Effector memory CD4-positive, alpha-beta T cell (primary cell): ENCODE measurements around the gene ARG1.

ENCODE experiments used
- DNase-seq, 3 donors: peaks; one replicate each; pipeline ENCODE4 v3.0.0-alpha.2; 2020
- H3K27ac ChIP-seq: 2 replicates; pipeline ENCODE4 v1.7.0; 2013; ENCODE audit warnings: mild to moderate bottlenecking, low read length, moderate library complexity; ENCODE audit not compliant: insufficient read depth, poor library complexity, severe bottlenecking
- H3K27me3 ChIP-seq: replicated peaks from 2 replicates; pipeline ENCODE4 v1.7.0; 2013; ENCODE audit warnings: mild to moderate bottlenecking, low read length; ENCODE audit not compliant: insufficient read depth, control insufficient read depth, poor library complexity, severe bottlenecking
- H3K36me3 ChIP-seq: 2 replicates; pipeline ENCODE4 v1.7.0; 2013; ENCODE audit warnings: mild to moderate bottlenecking, low read length, moderate library complexity; ENCODE audit not compliant: control insufficient read depth, insufficient read depth
- H3K4me1 ChIP-seq: 2 replicates; pipeline ENCODE4 v1.7.0; 2013; ENCODE audit warnings: low read length, mild to moderate bottlenecking; ENCODE audit not compliant: control insufficient read depth, insufficient read depth, poor library complexity, severe bottlenecking
- H3K4me3 ChIP-seq: 2 replicates; pipeline ENCODE4 v1.7.0; 2013; ENCODE audit warnings: low read length, low read depth, mild to moderate bottlenecking; ENCODE audit not compliant: insufficient read depth, poor library complexity, severe bottlenecking
- H3K9me3 ChIP-seq: 2 replicates; pipeline ENCODE4 v1.7.0; 2013; ENCODE audit warnings: mild to moderate bottlenecking, low read length, moderate library complexity; ENCODE audit not compliant: control insufficient read depth

The ARG1 gene

GRCh38 chr6:131549811-131550210, 23.2 kb upstream of the ARG1 start:
- no peak overlapping the region for H3K4me3 ChIP-seq
- H3K36me3 ChIP-seq = no peaks in the 10 kb centered on the region
- H3K4me1 ChIP-seq = no peaks in the 10 kb centered on the region
- H3K27me3 ChIP-seq = no peaks in the 10 kb centered on the region
- no peak for DNase-seq
- H3K9me3 ChIP-seq = no peaks in the 10 kb centered on the region
- no peak overlapping the region for H3K27ac ChIP-seq

DNA sequence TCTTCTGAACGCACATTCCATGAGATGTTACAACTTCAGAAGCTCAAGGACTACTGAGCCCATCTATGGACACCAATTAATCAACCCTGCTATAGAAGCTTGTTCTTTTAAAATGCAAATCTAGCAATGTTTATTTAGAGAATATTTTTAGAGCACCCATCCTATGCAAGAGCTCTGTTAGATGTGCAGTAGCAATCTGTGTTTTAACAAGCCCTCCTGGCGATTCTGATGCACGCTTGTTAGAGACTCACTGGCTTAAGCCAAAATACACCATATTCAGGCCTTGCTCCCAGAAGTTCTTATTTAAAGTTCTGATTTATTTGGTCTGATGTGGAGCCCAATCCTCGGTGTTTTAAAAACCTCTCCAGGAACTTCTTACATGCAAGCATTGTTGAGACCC, 21.1 kb upstream of the ARG1 start:
- Histone ChIP-seq H3K4me3 (no peak overlapping the region), H3K27ac (no peak overlapping the region), H3K36me3 (no peaks in the 10 kb centered on the region), H3K4me1 (no peaks in the 10 kb centered on the region), H3K9me3 (no peaks in the 10 kb centered on the region), H3K27me3 (no peaks in the 10 kb centered on the region)
- DNase-seq = no peak

GRCh38 chr6:131552572-131552971, 20.5 kb upstream of the ARG1 start:
- Histone ChIP-seq H3K27me3 (no peaks in the 10 kb centered on the region), H3K4me1 (no peaks in the 10 kb centered on the region), H3K27ac (no peak overlapping the region), H3K36me3 (no peaks in the 10 kb centered on the region), H3K9me3 (no peaks in the 10 kb centered on the region), H3K4me3 (no peak overlapping the region)
- no peak for DNase-seq

DNA sequence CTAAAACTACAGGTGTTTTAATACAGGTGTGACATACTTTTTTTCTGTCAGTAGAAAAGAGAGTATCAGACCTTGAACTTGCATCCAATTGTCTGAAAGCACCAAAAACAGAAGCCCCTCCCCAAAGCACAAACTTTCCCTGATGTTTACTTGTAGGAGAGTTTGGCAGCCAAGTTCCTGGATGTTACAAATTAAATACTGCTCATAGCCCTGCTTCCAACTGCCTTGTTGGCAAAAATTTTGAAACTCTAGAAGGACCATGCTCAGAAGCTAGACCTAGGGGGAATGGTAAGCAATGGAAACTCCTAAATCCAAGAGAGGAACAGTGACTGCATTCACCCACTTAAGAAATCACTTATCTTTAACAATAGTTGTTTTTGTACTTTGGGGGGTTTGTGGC, 17.0 kb upstream of the ARG1 start:
- Histone ChIP-seq H3K27ac (no peak overlapping the region), H3K9me3 (no peaks in the 10 kb centered on the region), H3K36me3 (no peaks in the 10 kb centered on the region), H3K4me3 (no peak overlapping the region), H3K4me1 (no peaks in the 10 kb centered on the region), H3K27me3 (no peaks in the 10 kb centered on the region)
- no peak for DNase-seq

GRCh38 chr6:131558922-131559321, 14.1 kb upstream of the ARG1 start:
- no peaks in the 10 kb centered on the region for H3K4me1 ChIP-seq
- DNase-seq = no peak

DNA sequence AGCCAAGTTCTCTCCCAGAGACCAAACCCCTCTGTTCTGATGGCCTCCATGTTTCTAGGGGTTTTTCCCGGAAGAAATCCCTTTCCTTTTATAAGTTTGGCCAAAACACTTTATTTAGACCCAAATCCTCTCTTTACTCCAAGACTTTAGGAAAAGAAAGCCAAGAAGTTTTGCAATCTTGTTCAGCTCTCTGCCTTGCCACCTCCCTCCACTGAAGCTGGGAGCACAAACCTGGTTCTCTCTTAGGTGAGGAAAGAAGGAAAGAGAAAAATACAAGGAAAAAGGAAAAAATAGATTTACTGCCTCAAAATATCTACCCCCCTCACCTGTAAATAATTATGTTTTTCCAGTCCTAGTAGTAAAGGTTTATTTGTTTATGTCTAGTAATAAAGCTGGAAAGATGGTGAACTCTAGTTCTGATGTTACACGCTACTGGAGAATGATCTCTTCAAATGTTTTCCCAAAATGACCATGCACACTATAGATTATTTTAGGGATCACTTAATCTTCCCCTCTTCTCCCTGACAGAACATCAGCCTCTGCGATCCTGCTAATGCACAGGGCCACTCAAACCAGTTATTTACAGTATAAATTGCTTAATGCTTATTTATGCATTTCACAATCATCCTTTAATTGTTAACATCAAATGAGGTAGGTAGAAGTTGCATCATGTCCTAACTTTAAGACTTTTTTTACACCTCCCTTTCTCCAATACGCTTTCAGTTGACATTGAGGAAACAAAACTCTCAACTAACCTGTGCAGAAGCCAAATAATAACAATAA, 10.9 kb upstream of the ARG1 start:
- Histone ChIP-seq H3K27ac (no peak overlapping the region), H3K27me3 (no peaks in the 10 kb centered on the region), H3K4me3 (no peak overlapping the region), H3K9me3 (no peaks in the 10 kb centered on the region), H3K36me3 (no peaks in the 10 kb centered on the region), H3K4me1 (no peaks in the 10 kb centered on the region)
- DNase-seq = no peak

More at GRCh38 chr6:131558922-131559321, 14.1 kb upstream of the ARG1 start:
- Histone ChIP-seq H3K27me3 (no peaks in the 10 kb centered on the region), H3K9me3 (no peaks in the 10 kb centered on the region), H3K27ac (no peak overlapping the region), H3K4me3 (no peak overlapping the region), H3K36me3 (no peaks in the 10 kb centered on the region)

DNA sequence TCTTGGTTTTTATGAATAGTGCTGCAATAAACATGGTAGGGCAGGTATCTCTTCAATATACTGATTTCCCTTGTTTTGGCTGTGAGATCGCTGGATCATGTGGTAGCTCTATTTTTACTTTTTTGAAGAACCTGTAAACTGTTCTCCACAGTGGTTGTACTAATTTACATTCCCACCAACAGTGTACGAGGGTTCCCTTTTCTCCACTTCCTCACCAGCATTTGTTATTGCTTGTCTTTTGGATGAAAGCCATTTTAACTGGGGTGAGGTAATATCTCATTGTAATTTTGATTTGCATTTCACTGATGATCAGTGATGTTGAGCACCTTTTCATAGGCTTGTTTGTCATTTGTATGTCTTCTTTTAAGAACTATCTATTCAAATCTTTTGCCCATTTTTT, 8.0 kb upstream of the ARG1 start:
- Histone ChIP-seq H3K27me3 (no peaks in the 10 kb centered on the region), H3K27ac (no peak overlapping the region), H3K4me1 (no peaks in the 10 kb centered on the region), H3K4me3 (no peak overlapping the region), H3K9me3 (no peaks in the 10 kb centered on the region), H3K36me3 (no peaks in the 10 kb centered on the region)
- no peak for DNase-seq

GRCh38 chr6:131568726-131569125, 4.3 kb upstream of the ARG1 start:
- no peaks in the 10 kb centered on the region for H3K9me3 ChIP-seq
- H3K27me3 ChIP-seq = no peaks in the 10 kb centered on the region
- H3K27ac ChIP-seq = no peak overlapping the region
- H3K4me1 ChIP-seq = no peaks in the 10 kb centered on the region
- no peak overlapping the region for H3K4me3 ChIP-seq
- no peaks in the 10 kb centered on the region for H3K36me3 ChIP-seq
- DNase-seq = no peak

DNA sequence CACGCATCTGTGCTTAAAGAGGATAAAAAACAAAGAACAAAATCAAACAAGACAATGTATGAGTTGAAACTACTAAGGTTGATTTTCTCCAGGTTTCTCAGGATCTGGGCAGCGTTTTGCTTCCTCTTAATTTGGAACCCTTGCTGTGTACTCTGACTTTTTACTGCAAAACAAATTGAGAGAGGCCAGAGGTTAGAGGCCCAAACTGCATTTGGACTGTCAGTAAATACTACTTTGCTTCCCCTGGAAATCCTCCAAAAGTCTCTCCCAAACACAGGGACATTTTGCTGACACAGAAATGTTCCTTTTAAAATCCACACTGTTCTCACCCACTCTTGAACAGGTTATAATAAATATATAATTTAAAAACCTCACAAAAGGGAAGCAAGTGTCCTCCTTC, 1.1 kb downstream of the ARG1 start:
- H3K27me3 ChIP-seq = no peaks in the 10 kb centered on the region
- H3K4me1 ChIP-seq = no peaks in the 10 kb centered on the region
- H3K9me3 ChIP-seq = no peaks in the 10 kb centered on the region
- peaks cover 14% of the 10 kb centered on the region for H3K36me3 ChIP-seq
- H3K4me3 ChIP-seq = no peak overlapping the region
- DNase-seq = no peak
- H3K27ac ChIP-seq = no peak overlapping the region

- H3K36me3 ChIP-seq = peaks cover 14% of the 10 kb centered on the region
- no peak for DNase-seq
- no peaks in the 10 kb centered on the region for H3K4me1 ChIP-seq
- no peak overlapping the region for H3K27ac ChIP-seq
- no peaks in the 10 kb centered on the region for H3K27me3 ChIP-seq
- H3K4me3 ChIP-seq = no peak overlapping the region
- no peaks in the 10 kb centered on the region for H3K9me3 ChIP-seq
Measured at GRCh38 chr6:131574686-131575085, 1.7 kb downstream of the ARG1 start.
